Erythroblast (primary cell): Measurements from ENCODE around the gene HOXB1.
"Not testable (repeated sequence)": the region's sequence is repeated elsewhere in the genome, so short reads cannot be mapped to it uniquely, and the experiment has no call there.

ENCODE experiments used
- GATA1 ChIP-seq: IDR thresholded peaks from 2 replicates; pipeline ENCODE4 v1.6.1; 2011; ENCODE audit warnings: low read depth, mild to moderate bottlenecking, control low read depth, low read length, moderate library complexity
- POLR2A ChIP-seq: IDR thresholded peaks from 2 replicates; pipeline ENCODE4 v1.6.1; 2011; ENCODE audit warnings: mild to moderate bottlenecking, low read length

- TF ChIP-seq POLR2A, GATA1: not testable (repeated sequence)
Measured at GRCh38 chr17:48509708-48510107, 21.1 kb downstream of the HOXB1 start.
